AG04450 (cell line): ENCODE measurements around the gene NFIB. TPM values are rescaled to one million over a fixed set of nuclear protein-coding genes. Genes with fewer than 3 reads are reported as not detected.

ENCODE experiments used
- CTCF ChIA-PET: fragments of 300-600, 350-600 bp; formaldehyde crosslinking; extraction: SDS; loops from one replicate; lab custom pipeline; 2022; ENCODE audit warnings: antibody characterized with exemption, inconsistent platforms; lab: Charles Lee
- POLR2A ChIA-PET: fragments of 350-600 bp; formaldehyde crosslinking; extraction: SDS; loops from one replicate; lab custom pipeline; 2021; ENCODE audit warnings: antibody characterized with exemption, inconsistent platforms; lab: Yijun Ruan, JAX
- DNase-seq: peaks from one replicate; pipeline ENCODE4 v3.0.0-alpha.2; 2011; ENCODE audit warnings: low read depth, low spot score
- H3K27ac ChIP-seq: one replicate; pipeline ENCODE4 v1.5.1; 2012; ENCODE audit warnings: low read depth, low read length, control low read depth
- H3K27me3 ChIP-seq: one replicate; pipeline ENCODE4 v1.6.0; 2012; ENCODE audit warnings: low read length; ENCODE audit not compliant: control insufficient read depth, insufficient read depth
- H3K4me3 ChIP-seq: 2 replicates; pipeline ENCODE4 v1.5.1; 2011; ENCODE audit warnings: mild to moderate bottlenecking, low read depth, low read length, control low read depth
- H3K9me3 ChIP-seq: 2 replicates; pipeline ENCODE4 v1.5.1; 2012; ENCODE audit warnings: low read length; ENCODE audit not compliant: control insufficient read depth, insufficient read depth
- CTCF ChIP-seq: IDR thresholded peaks from 2 replicates; pipeline ENCODE4 v1.5.1; 2011; ENCODE audit warnings: low read depth, low read length, control low read depth, inconsistent platforms
- polyA plus RNA-seq: library from polyadenylated mRNA; depleted of rRNA; stranded (reverse); fragments of >200 nt; gene quantifications from 2 replicates; pipeline ENCODE4 v1.2.3, GENCODE V29; 2011

NFIB gene
- polyA plus RNA-seq, 1 experiment = 2.2 TPM

GRCh38 chr9:14075218-14075617 is 238.7 kb downstream of the NFIB start:
- POLR2A ChIA-PET = no interaction called here
- H3K27ac ChIP-seq = no peak overlapping the region
- H3K4me3 ChIP-seq = no peak overlapping the region
- no peak for DNase-seq
- CTCF ChIA-PET = no interaction called here
- no peak for TF ChIP-seq CTCF
- no peaks in the 10 kb centered on the region for H3K27me3 ChIP-seq
- H3K9me3 ChIP-seq = no peaks in the 10 kb centered on the region

GRCh38 chr9:14072850-14073249 is 241.1 kb downstream of the NFIB start:
- ChIA-PET CTCF (no interaction called here), POLR2A (no interaction called here)
- no peak for DNase-seq
- H3K27ac ChIP-seq = no peak overlapping the region
- H3K4me3 ChIP-seq = no peak overlapping the region
- H3K9me3 ChIP-seq = no peaks in the 10 kb centered on the region
- peaks cover 3% of the 10 kb centered on the region for H3K27me3 ChIP-seq
- no peak for TF ChIP-seq CTCF

- Histone ChIP-seq H3K4me3 (no peak overlapping the region), H3K27ac (no peak overlapping the region), H3K27me3 (peaks cover 3% of the 10 kb centered on the region), H3K9me3 (no peaks in the 10 kb centered on the region)
- TF ChIP-seq CTCF = no peak
- DNase-seq = no peak
- ChIA-PET CTCF (interaction anchor here (0.6 to 0.9 kb wide), 2 partner anchors 134 to 283 kb away, joined by 3 read pairs; no protein-coding TSS in a partner anchor), POLR2A (no interaction called here)
Observed at GRCh38 chr9:14071484-14071883, 242.5 kb downstream of the NFIB start.

GRCh38 chr9:14068690-14069089 is 245.3 kb downstream of the NFIB start:
- ChIA-PET POLR2A (no interaction called here), CTCF (no interaction called here)
- Histone ChIP-seq H3K27ac (no peak overlapping the region), H3K27me3 (peaks cover 3% of the 10 kb centered on the region), H3K4me3 (no peak overlapping the region), H3K9me3 (no peaks in the 10 kb centered on the region)
- DNase-seq = no peak
- TF ChIP-seq CTCF = no peak

- no peak for TF ChIP-seq CTCF
- ChIA-PET POLR2A (interaction anchor here (0.7 kb wide), 1 partner anchor 11 kb away, joined by 4 read pairs; no protein-coding TSS in a partner anchor), CTCF (no interaction called here)
- Histone ChIP-seq H3K4me3 (no peak overlapping the region), H3K9me3 (no peaks in the 10 kb centered on the region), H3K27me3 (peaks cover 3% of the 10 kb centered on the region), H3K27ac (no peak overlapping the region)
- no peak for DNase-seq
Observed at GRCh38 chr9:14066831-14067230, 247.1 kb downstream of the NFIB start.
